Neural progenitor cell (in vitro differentiated cells): ENCODE results near the gene C1orf56. TPM values are rescaled to one million over a fixed set of nuclear protein-coding genes. Genes with fewer than 3 reads are reported as not detected.

Experiments used
- DNase-seq: peaks from one replicate; pipeline ENCODE4 v3.0.0-alpha.2; 2016; ENCODE audit warnings: low spot score
- H2AFZ ChIP-seq: fragments of 200-600 bp; sonication (generic); replicated peaks from 2 replicates; pipeline ENCODE4 v1.6.1; 2016; ENCODE audit warnings: antibody characterized with exemption
- H3F3A ChIP-seq: fragments of 200-600 bp; sonication (generic); 2 replicates; pipeline ENCODE4 v1.6.1; 2016; ENCODE audit warnings: antibody characterized with exemption, low read depth
- H3K27ac ChIP-seq: fragments of 200-600 bp; sonication (generic); 2 replicates; pipeline ENCODE4 v1.5.1; 2016; ENCODE audit warnings: mild to moderate bottlenecking
- H3K27me3 ChIP-seq: fragments of 200-600 bp; sonication (generic); 2 replicates; pipeline ENCODE4 v1.6.1; 2016; ENCODE audit warnings: mild to moderate bottlenecking, moderate library complexity
- H3K36me3 ChIP-seq: fragments of 200-600 bp; sonication (generic); 2 replicates; pipeline ENCODE4 v1.5.1; 2016
- H3K4me1 ChIP-seq: fragments of 200-600 bp; sonication (generic); 2 replicates; pipeline ENCODE4 v1.6.1; 2016; ENCODE audit warnings: mixed run types
- H3K4me2 ChIP-seq: fragments of 200-600 bp; sonication (generic); 2 replicates; pipeline ENCODE4 v1.6.1; 2016
- H3K4me3 ChIP-seq: fragments of 200-600 bp; sonication (generic); 2 replicates; pipeline ENCODE4 v1.5.1; 2016
- H3K79me2 ChIP-seq: fragments of 200-600 bp; sonication (generic); 2 replicates; pipeline ENCODE4 v1.6.1; 2016; ENCODE audit warnings: low read depth
- H3K9ac ChIP-seq: fragments of 200-600 bp; sonication (generic); 2 replicates; pipeline ENCODE4 v1.6.1; 2016
- H3K9me3 ChIP-seq: fragments of 200-600 bp; sonication (generic); 2 replicates; pipeline ENCODE4 v1.5.1; 2016; ENCODE audit warnings: low read depth
- H4K20me1 ChIP-seq: fragments of 200-600 bp; sonication (generic); 2 replicates; pipeline ENCODE4 v1.6.1; 2016; ENCODE audit warnings: low read depth
- H3K27ac Mint-ChIP-seq: 3 replicates; pipeline ENCODE4 v1.8.0; 2021; ENCODE audit warnings: mixed read lengths
- H3K27me3 Mint-ChIP-seq: 2 replicates; pipeline ENCODE4 v1.8.0; 2022; ENCODE audit warnings: low read depth, mild to moderate bottlenecking, inconsistent platforms, moderate library complexity, mixed read lengths; ENCODE audit not compliant: insufficient read depth
- H3K36me3 Mint-ChIP-seq: 3 replicates; pipeline ENCODE4 v1.8.0; 2021; ENCODE audit warnings: mixed read lengths
- H3K4me1 Mint-ChIP-seq: 3 replicates; pipeline ENCODE4 v1.8.0; 2021; ENCODE audit warnings: mixed read lengths
- H3K4me3 Mint-ChIP-seq: 3 replicates; pipeline ENCODE4 v1.8.0; 2021; ENCODE audit warnings: mild to moderate bottlenecking, moderate library complexity, mixed read lengths
- H3K9me3 Mint-ChIP-seq: 3 replicates; pipeline ENCODE4 v1.8.0; 2020; ENCODE audit warnings: mixed read lengths
- EZH2 ChIP-seq: fragments of 200-600 bp; sonication (generic); IDR thresholded peaks from 2 replicates; pipeline ENCODE4 v1.6.1; 2017; ENCODE audit warnings: antibody characterized with exemption, mild to moderate bottlenecking, moderate library complexity
- EZH2phosphoT487 ChIP-seq: fragments of 200-600 bp; sonication (generic); IDR thresholded peaks from 2 replicates; pipeline ENCODE4 v1.6.1; 2017; ENCODE audit warnings: antibody characterized with exemption
- total RNA-seq: library from RNA; depleted of rRNA; stranded (reverse); fragments of >200 nt; gene quantifications from 2 replicates; pipeline ENCODE4 v1.2.3, GENCODE V29; 2015; ENCODE audit warnings: low replicate concordance
- TF ChIP-seq, protein P1 (sequence below): fragments of 200-600 bp; sonication (generic); IDR thresholded peaks from 2 replicates; pipeline ENCODE4 v1.5.1; 2017; ENCODE audit warnings: antibody characterized with exemption, mild to moderate bottlenecking

Gene C1orf56, protein sequence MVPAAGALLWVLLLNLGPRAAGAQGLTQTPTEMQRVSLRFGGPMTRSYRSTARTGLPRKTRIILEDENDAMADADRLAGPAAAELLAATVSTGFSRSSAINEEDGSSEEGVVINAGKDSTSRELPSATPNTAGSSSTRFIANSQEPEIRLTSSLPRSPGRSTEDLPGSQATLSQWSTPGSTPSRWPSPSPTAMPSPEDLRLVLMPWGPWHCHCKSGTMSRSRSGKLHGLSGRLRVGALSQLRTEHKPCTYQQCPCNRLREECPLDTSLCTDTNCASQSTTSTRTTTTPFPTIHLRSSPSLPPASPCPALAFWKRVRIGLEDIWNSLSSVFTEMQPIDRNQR
- 2.9 and 5.5 TPM in 2 replicates for total RNA-seq

DNA sequence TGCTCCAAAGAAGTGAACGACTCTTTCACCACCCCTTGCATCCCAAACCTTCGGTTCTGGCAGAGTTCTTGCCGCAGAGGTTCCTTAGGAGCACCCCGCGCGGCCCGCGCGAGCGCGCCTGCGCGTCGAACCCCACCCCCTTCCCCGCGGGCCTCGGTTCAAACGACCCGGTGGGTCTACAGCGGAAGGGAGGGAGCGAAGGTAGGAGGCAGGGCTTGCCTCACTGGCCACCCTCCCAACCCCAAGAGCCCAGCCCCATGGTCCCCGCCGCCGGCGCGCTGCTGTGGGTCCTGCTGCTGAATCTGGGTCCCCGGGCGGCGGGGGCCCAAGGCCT, at the start of gene C1orf56:
TSS of gene C1orf56 (plus strand) at position 161 of the 334 bp plus-strand sequence. CDS start at position 258, 97 bp downstream.
- Histone ChIP-seq H3K79me2 (peaks cover 14% of the 10 kb centered on the region), H3K27me3 (no peaks in the 10 kb centered on the region), H3K27ac (no peak within 1 kb of the TSS), H3K4me3 (peak within 1 kb of the TSS; percentile 69), H3K4me2 (peak within 1 kb of the TSS; percentile 98), H4K20me1 (no peaks in the 10 kb centered on the region), H2AFZ (peak within 1 kb of the TSS; percentile 85), H3F3A (peaks cover 47% of the 10 kb centered on the region), H3K4me1 (peaks cover 6% of the 10 kb centered on the region), H3K9me3 (no peaks in the 10 kb centered on the region), H3K9ac (peak within 1 kb of the TSS; percentile 47), H3K36me3 (no peaks in the 10 kb centered on the region)
- Mint-ChIP-seq H3K27me3 (peaks cover 12% of the 10 kb centered on the region), H3K27ac (peak within 1 kb of the TSS; percentile 95), H3K9me3 (no peaks in the 10 kb centered on the region), H3K36me3 (peaks cover 5% of the 10 kb centered on the region), H3K4me3 (peak within 1 kb of the TSS; percentile 98), H3K4me1 (peaks cover 24% of the 10 kb centered on the region)
- TF ChIP-seq EZH2phosphoT487, result no peak
- no peak for TF ChIP-seq EZH2
- TF ChIP-seq, protein P1, sequence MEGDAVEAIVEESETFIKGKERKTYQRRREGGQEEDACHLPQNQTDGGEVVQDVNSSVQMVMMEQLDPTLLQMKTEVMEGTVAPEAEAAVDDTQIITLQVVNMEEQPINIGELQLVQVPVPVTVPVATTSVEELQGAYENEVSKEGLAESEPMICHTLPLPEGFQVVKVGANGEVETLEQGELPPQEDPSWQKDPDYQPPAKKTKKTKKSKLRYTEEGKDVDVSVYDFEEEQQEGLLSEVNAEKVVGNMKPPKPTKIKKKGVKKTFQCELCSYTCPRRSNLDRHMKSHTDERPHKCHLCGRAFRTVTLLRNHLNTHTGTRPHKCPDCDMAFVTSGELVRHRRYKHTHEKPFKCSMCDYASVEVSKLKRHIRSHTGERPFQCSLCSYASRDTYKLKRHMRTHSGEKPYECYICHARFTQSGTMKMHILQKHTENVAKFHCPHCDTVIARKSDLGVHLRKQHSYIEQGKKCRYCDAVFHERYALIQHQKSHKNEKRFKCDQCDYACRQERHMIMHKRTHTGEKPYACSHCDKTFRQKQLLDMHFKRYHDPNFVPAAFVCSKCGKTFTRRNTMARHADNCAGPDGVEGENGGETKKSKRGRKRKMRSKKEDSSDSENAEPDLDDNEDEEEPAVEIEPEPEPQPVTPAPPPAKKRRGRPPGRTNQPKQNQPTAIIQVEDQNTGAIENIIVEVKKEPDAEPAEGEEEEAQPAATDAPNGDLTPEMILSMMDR, result no peak
- peak; percentile 84 for DNase-seq

DNA sequence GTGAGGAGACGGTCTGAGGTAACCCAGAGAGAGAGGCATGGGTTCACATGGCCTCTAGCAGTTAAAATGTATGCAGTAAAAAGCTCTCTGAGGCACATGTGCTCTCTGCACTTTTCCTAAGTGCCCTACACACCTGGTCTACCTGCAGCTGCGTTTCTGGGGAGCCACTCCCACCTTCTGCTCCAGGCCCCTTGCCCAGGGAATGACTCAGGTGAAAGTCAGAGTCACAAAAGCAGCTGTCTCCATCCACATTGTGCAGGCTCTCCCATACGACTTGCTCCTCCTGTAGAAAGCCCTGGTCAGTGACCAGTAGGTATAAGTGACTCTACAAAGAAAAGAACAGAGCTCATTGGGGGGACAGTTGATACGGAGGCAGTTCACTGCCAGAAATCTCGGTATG, 49.6 kb upstream of the C1orf56 start:
- peaks cover 3% of the 10 kb centered on the region for H3K27me3 Mint-ChIP-seq
- TF ChIP-seq EZH2phosphoT487 (no peak), EZH2 (no peak)
- TF ChIP-seq, protein P1, result no peak
- Histone ChIP-seq H3K4me3 (no peak overlapping the region), H3F3A (no peaks in the 10 kb centered on the region), H3K4me2 (no peak overlapping the region), H3K9me3 (no peaks in the 10 kb centered on the region), H3K4me1 (peaks cover 3% of the 10 kb centered on the region), H3K36me3 (no peaks in the 10 kb centered on the region), H3K79me2 (no peaks in the 10 kb centered on the region), H4K20me1 (no peaks in the 10 kb centered on the region), H3K27ac (no peak overlapping the region), H2AFZ (no peak overlapping the region), H3K9ac (no peak overlapping the region), H3K27me3 (no peaks in the 10 kb centered on the region)
- no peaks in the 10 kb centered on the region for H3K9me3 Mint-ChIP-seq
- peaks cover 10% of the 10 kb centered on the region for H3K4me1 Mint-ChIP-seq
- H3K36me3 Mint-ChIP-seq, result peaks cover 18% of the 10 kb centered on the region
- no peak overlapping the region for H3K4me3 Mint-ChIP-seq
- DNase-seq, result no peak
- no peak overlapping the region for H3K27ac Mint-ChIP-seq

DNA sequence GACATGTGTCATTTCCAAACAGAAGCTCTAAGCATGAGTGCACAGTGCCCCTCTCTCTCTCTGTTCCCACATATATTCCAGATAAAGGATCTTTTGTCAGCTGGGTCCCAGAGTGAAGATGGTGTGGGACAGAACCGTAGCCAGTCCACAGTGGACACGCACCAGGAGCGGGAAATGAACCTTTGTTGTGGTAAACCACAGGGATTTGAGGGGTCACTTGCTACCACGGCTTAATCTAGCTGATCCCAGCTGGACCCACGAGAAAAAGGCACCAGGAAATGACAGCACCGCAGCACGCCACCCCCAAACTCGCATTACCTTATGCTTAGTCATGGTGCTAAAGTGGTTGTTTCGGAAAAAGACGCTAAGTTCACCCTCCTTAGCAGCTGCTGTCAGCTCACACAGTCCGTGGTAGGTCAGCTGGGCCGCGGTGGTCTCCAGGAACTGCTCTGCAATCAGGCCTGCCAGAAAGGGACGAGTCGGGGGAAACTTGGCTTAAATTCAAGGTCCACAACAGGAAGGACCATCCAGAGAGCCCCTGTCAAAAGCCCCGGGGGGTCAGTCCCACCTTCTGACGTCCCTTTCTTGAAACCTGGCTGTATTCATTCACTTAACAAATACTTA, 48.4 kb upstream of the C1orf56 start:
- H3K9me3 Mint-ChIP-seq, result no peaks in the 10 kb centered on the region
- no peak overlapping the region for H3K27ac Mint-ChIP-seq

More for the DNA sequence above, 48.4 kb upstream of the C1orf56 start:
- H3K4me1 Mint-ChIP-seq, result peaks cover 12% of the 10 kb centered on the region
- Histone ChIP-seq H3K27me3 (no peaks in the 10 kb centered on the region), H3K4me2 (no peak overlapping the region), H3K4me3 (no peak overlapping the region), H3K4me1 (peaks cover 3% of the 10 kb centered on the region), H3K9ac (no peak overlapping the region), H4K20me1 (no peaks in the 10 kb centered on the region), H3K79me2 (no peaks in the 10 kb centered on the region), H3F3A (no peaks in the 10 kb centered on the region), H2AFZ (no peak overlapping the region), H3K9me3 (no peaks in the 10 kb centered on the region), H3K27ac (no peak overlapping the region), H3K36me3 (no peaks in the 10 kb centered on the region)
- peaks cover 3% of the 10 kb centered on the region for H3K27me3 Mint-ChIP-seq
- no peak for DNase-seq
- TF ChIP-seq, protein P1, result no peak
- TF ChIP-seq EZH2 (no peak), EZH2phosphoT487 (no peak)
- H3K4me3 Mint-ChIP-seq, result no peak overlapping the region
- peaks cover 18% of the 10 kb centered on the region for H3K36me3 Mint-ChIP-seq
